A673 (cell line): ENCODE data around the gene MKNK2.

ENCODE experiments used
- CTCF ChIP-seq: fragments of 300-800, 200-600 bp; sonication (generic); conservative IDR thresholded peaks from 2 replicates; pipeline ENCODE4 v1.5.1; 2017; ENCODE audit warnings: low read depth, mild to moderate bottlenecking, antibody characterized with exemption, low read length, moderate library complexity, mixed read lengths
- EZH2 ChIP-seq: fragments of 200-600 bp; sonication (generic); IDR thresholded peaks from 2 replicates; pipeline ENCODE4 v1.6.1; 2017; ENCODE audit warnings: borderline replicate concordance, low read depth, mild to moderate bottlenecking, mixed read lengths, antibody characterized with exemption, low read length; ENCODE audit not compliant: poor library complexity, severe bottlenecking

GRCh38 chr19:2013683-2013961 lies 37.4 kb downstream of the MKNK2 start:
- no peak for TF ChIP-seq CTCF
- no peak for TF ChIP-seq EZH2
